Activated CD8-positive, alpha-beta memory T cell treated with anti-CD3 and anti-CD28 coated beads, Interleukin-2, amount 10 ng/mL, durations not matched to agents 7 days and 5 days (primary cell): Measurements from ENCODE around the gene SLC29A2. TPM values are rescaled to one million over a fixed set of nuclear protein-coding genes. Genes with fewer than 3 reads are reported as not detected.
A peak's percentile ranks its signal among the peaks of the same experiment; 100 is the strongest.
"Not testable (repeated sequence)": the region's sequence is repeated elsewhere in the genome, so short reads cannot be mapped to it uniquely, and the experiment has no call there.

Experiments
- ATAC-seq: fragments of 150-1000 bp; cut with Tn5 transposase; one replicate; pipeline ENCODE4 v1.10.0; 2021; ENCODE audit warnings: moderate library complexity
- CTCF ChIA-PET: fragments of 350-600 bp; sonication (Branson Sonifier 250); formaldehyde crosslinking; loops from one replicate; lab custom pipeline; 2021; ENCODE audit warnings: antibody characterized with exemption; lab: Charles Lee
- DNase-seq: peaks from one replicate; pipeline ENCODE4 v3.0.0-alpha.2; 2020
- H3K27ac Mint-ChIP-seq: one replicate; pipeline ENCODE4 v1.8.0; 2021; ENCODE audit warnings: mild to moderate bottlenecking, mixed read lengths
- H3K27me3 Mint-ChIP-seq: one replicate; pipeline ENCODE4 v1.8.0; 2021; ENCODE audit warnings: mixed read lengths
- H3K36me3 Mint-ChIP-seq: one replicate; pipeline ENCODE4 v1.8.0; 2021; ENCODE audit warnings: mild to moderate bottlenecking, mixed read lengths
- H3K4me1 Mint-ChIP-seq: one replicate; pipeline ENCODE4 v1.8.0; 2021; ENCODE audit warnings: mixed read lengths
- H3K4me3 Mint-ChIP-seq: one replicate; pipeline ENCODE4 v1.8.0; 2021; ENCODE audit warnings: mild to moderate bottlenecking, moderate library complexity, mixed read lengths
- H3K9me3 Mint-ChIP-seq: one replicate; pipeline ENCODE4 v1.8.0; 2022; ENCODE audit warnings: low read depth, mixed read lengths
- total RNA-seq, 2 experiments: library from RNA; stranded (reverse); gene quantifications; one replicate each; pipeline ENCODE4 v1.2.3, GENCODE V29; 2021

The SLC29A2 gene
- total RNA-seq, 2 experiments from 2014 or later, result 7.6 to 10.1 TPM

GRCh38 chr11:66322732-66323427 lies 48.7 kb downstream of the SLC29A2 start:
- CTCF ChIA-PET, result interaction anchor here (2.0 kb wide), 1 partner anchor 11 kb away, joined by 17 read pairs; no protein-coding TSS in a partner anchor
- Mint-ChIP-seq H3K4me1 (peaks cover 63% of the 10 kb centered on the region), H3K27me3 (no peaks in the 10 kb centered on the region), H3K9me3 (peaks cover 2% of the 10 kb centered on the region), H3K4me3 (no peak overlapping the region), H3K27ac (no peak overlapping the region), H3K36me3 (peaks cover 13% of the 10 kb centered on the region)
- DNase-seq (no peak), ATAC-seq (no peak)

- CTCF ChIA-PET, result interaction anchor here (1.1 to 2.0 kb wide), 2 partner anchors 9 to 68 kb away, joined by 4 to 17 read pairs; no protein-coding TSS in a partner anchor
- Mint-ChIP-seq H3K9me3 (peaks cover 2% of the 10 kb centered on the region), H3K36me3 (peaks cover 13% of the 10 kb centered on the region), H3K27ac (no peak overlapping the region), H3K27me3 (no peaks in the 10 kb centered on the region), H3K4me3 (no peak overlapping the region), H3K4me1 (peaks cover 59% of the 10 kb centered on the region)
- ATAC-seq (no peak), DNase-seq (no peak)
Measured at GRCh38 chr11:66321606-66322005, 50.0 kb downstream of the SLC29A2 start.

GRCh38 chr11:66320748-66321147 lies 50.8 kb downstream of the SLC29A2 start:
- H3K27ac Mint-ChIP-seq, H3K27me3 Mint-ChIP-seq, DNase-seq, H3K4me3 Mint-ChIP-seq, ATAC-seq, CTCF ChIA-PET, H3K9me3 Mint-ChIP-seq: not testable (repeated sequence)
- peaks cover 57% of the 10 kb centered on the region for H3K4me1 Mint-ChIP-seq
- peaks cover 16% of the 10 kb centered on the region for H3K36me3 Mint-ChIP-seq

GRCh38 chr11:66320289-66320688 lies 51.3 kb downstream of the SLC29A2 start:
- peaks cover 57% of the 10 kb centered on the region for H3K4me1 Mint-ChIP-seq
- H3K27ac Mint-ChIP-seq, H3K27me3 Mint-ChIP-seq, DNase-seq, H3K4me3 Mint-ChIP-seq, H3K9me3 Mint-ChIP-seq, CTCF ChIA-PET, ATAC-seq: not testable (repeated sequence)
- H3K36me3 Mint-ChIP-seq, result peaks cover 18% of the 10 kb centered on the region

GRCh38 chr11:66318600-66318970 lies 53.0 kb downstream of the SLC29A2 start:
- Mint-ChIP-seq H3K27me3 (no peaks in the 10 kb centered on the region), H3K4me1 (peaks cover 58% of the 10 kb centered on the region), H3K9me3 (peaks cover 2% of the 10 kb centered on the region), H3K36me3 (peaks cover 20% of the 10 kb centered on the region), H3K4me3 (peak overlapping the region; percentile 19), H3K27ac (peak overlapping the region; percentile 99)
- CTCF ChIA-PET, result interaction anchor here (0.9 to 2.7 kb wide), 4 partner anchors 8 to 53 kb away, joined by 5 to 14 read pairs (median 10); partner anchors contain the start of genes RIN1 and SLC29A2
- no peak for ATAC-seq
- no peak for DNase-seq

GRCh38 chr11:66317723-66318599 lies 53.6 kb downstream of the SLC29A2 start:
- CTCF ChIA-PET, result interaction anchor here (0.9 to 2.7 kb wide), 10 partner anchors 9 to 121 kb away, joined by 3 to 14 read pairs (median 4); partner anchors contain the start of genes MRPL11, RIN1, SLC29A2 and YIF1A
- DNase-seq (peak; percentile 95), ATAC-seq (peak; percentile 77)
- Mint-ChIP-seq H3K4me3 (peak overlapping the region; percentile 56), H3K36me3 (peaks cover 20% of the 10 kb centered on the region), H3K4me1 (peaks cover 60% of the 10 kb centered on the region), H3K9me3 (peaks cover 2% of the 10 kb centered on the region), H3K27ac (peak overlapping the region; percentile 99), H3K27me3 (no peaks in the 10 kb centered on the region)

- Mint-ChIP-seq H3K27me3 (no peaks in the 10 kb centered on the region), H3K27ac (peak overlapping the region; percentile 99), H3K36me3 (peaks cover 20% of the 10 kb centered on the region), H3K4me3 (peak overlapping the region; percentile 56), H3K9me3 (peaks cover 2% of the 10 kb centered on the region), H3K4me1 (peaks cover 59% of the 10 kb centered on the region)
- ATAC-seq (peak; percentile 15), DNase-seq (peak; percentile 79)
- CTCF ChIA-PET, result interaction anchor here (0.8 to 2.7 kb wide), 10 partner anchors 9 to 121 kb away, joined by 3 to 14 read pairs (median 4); partner anchors contain the start of genes MRPL11, RIN1 and YIF1A
Measured at GRCh38 chr11:66317322-66317722, 54.2 kb downstream of the SLC29A2 start.

GRCh38 chr11:66316849-66317251 lies 54.7 kb downstream of the SLC29A2 start, which contains the start of gene CD248:
Gene CD248, minus strand, starts transcription at chr11:66317044. Its CDS starts 17 bp downstream, at chr11:66317027.
- H3K27ac Mint-ChIP-seq, result peak within 1 kb of the TSS; percentile 99
- peaks cover 59% of the 10 kb centered on the region for H3K4me1 Mint-ChIP-seq
- CTCF ChIA-PET, result interaction anchor here (0.8 to 2.7 kb wide), 9 partner anchors 10 to 122 kb away, joined by 3 to 14 read pairs (median 4); partner anchors contain the start of genes MRPL11, RIN1 and YIF1A
- peaks cover 2% of the 10 kb centered on the region for H3K9me3 Mint-ChIP-seq
- peak within 1 kb of the TSS; percentile 69 for H3K4me3 Mint-ChIP-seq
- ATAC-seq (peak; percentile 8), DNase-seq (peak; percentile 68)
- H3K27me3 Mint-ChIP-seq, result no peaks in the 10 kb centered on the region
- H3K36me3 Mint-ChIP-seq, result peaks cover 20% of the 10 kb centered on the region

GRCh38 chr11:66315921-66316811 lies 55.4 kb downstream of the SLC29A2 start:
- Mint-ChIP-seq H3K27me3 (no peaks in the 10 kb centered on the region), H3K27ac (peak overlapping the region; percentile 82), H3K4me1 (peaks cover 63% of the 10 kb centered on the region), H3K4me3 (peak overlapping the region; percentile 69), H3K36me3 (peaks cover 20% of the 10 kb centered on the region), H3K9me3 (peaks cover 2% of the 10 kb centered on the region)
- no peak for ATAC-seq
- peak; percentile 61 for DNase-seq
- CTCF ChIA-PET, result interaction anchor here (0.8 to 7.0 kb wide), 7 partner anchors 11 to 70 kb away, joined by 3 to 174 read pairs (median 6); partner anchors contain the start of genes RIN1 and YIF1A

GRCh38 chr11:66315498-66315885 lies 56.1 kb downstream of the SLC29A2 start:
- CTCF ChIA-PET, result interaction anchor here (1.0 to 7.0 kb wide), 2 partner anchors 17 to 29 kb away, joined by 3 to 174 read pairs; partner anchors contain the start of gene RIN1
- no peak for DNase-seq
- peaks cover 2% of the 10 kb centered on the region for H3K9me3 Mint-ChIP-seq
- peak overlapping the region; percentile 69 for H3K4me3 Mint-ChIP-seq
- H3K27ac Mint-ChIP-seq, result peak overlapping the region; percentile 82
- H3K36me3 Mint-ChIP-seq, result peaks cover 20% of the 10 kb centered on the region
- no peak for ATAC-seq
- peaks cover 63% of the 10 kb centered on the region for H3K4me1 Mint-ChIP-seq
- no peaks in the 10 kb centered on the region for H3K27me3 Mint-ChIP-seq

- Mint-ChIP-seq H3K4me1 (peaks cover 59% of the 10 kb centered on the region), H3K27ac (peak overlapping the region; percentile 91), H3K4me3 (peak overlapping the region; percentile 89), H3K27me3 (no peaks in the 10 kb centered on the region), H3K36me3 (peaks cover 15% of the 10 kb centered on the region), H3K9me3 (no peaks in the 10 kb centered on the region)
- CTCF ChIA-PET, result interaction anchor here (1.0 to 7.0 kb wide), 3 partner anchors 11 to 28 kb away, joined by 3 to 174 read pairs (median 75); partner anchors contain the start of gene RIN1
- no peak for ATAC-seq
- no peak for DNase-seq
Measured at GRCh38 chr11:66314561-66315497, 56.7 kb downstream of the SLC29A2 start.
